Omental fat pad (tissue), 4 donors: ENCODE results near the gene AXIN1. TPM values are rescaled to one million over a fixed set of nuclear protein-coding genes. Genes with fewer than 3 reads are reported as not detected.
"Not testable (repeated sequence)": the region's sequence is repeated elsewhere in the genome, so short reads cannot be mapped to it uniquely, and the experiment has no call there.

Experiments used
- ATAC-seq: fragments of 150-250 bp; one replicate; pipeline ENCODE4 v1.9.1; 2016; ENCODE audit warnings: mild to moderate bottlenecking, moderate library complexity; ENCODE audit not compliant: low FRiP score
- DNase-seq: peaks from one replicate; pipeline ENCODE4 v3.0.0-alpha.2; 2019; ENCODE audit warnings: low spot score
- CTCF ChIP-seq, 3 donors: fragments of 450-650 bp; IDR thresholded peaks; one replicate each; pipeline ENCODE4 v1.5.1; 2016 to 2017; ENCODE audit warnings: antibody characterized with exemption in 3 of 3, mild to moderate bottlenecking in 3 of 3, moderate library complexity in 2 of 3
- total RNA-seq, 4 donors: library from RNA; depleted of rRNA; stranded (reverse); fragments of >200 nt; gene quantifications; one replicate each; pipeline ENCODE4 v1.1.0, GENCODE V29; 2016

The AXIN1 gene
- total RNA-seq, 4 donors from 2014 or later = 17.0 to 36.6 (median 20.9) TPM

GRCh38 chr16:367333-367903, 14.9 kb upstream of the AXIN1 start:
- no peak for ATAC-seq
- no peak for DNase-seq
- TF ChIP-seq CTCF (IDR thresholded peaks at IDR 0.05) = no peak

- no peak for TF ChIP-seq CTCF (IDR thresholded peaks at IDR 0.05)
- ATAC-seq = no peak
- DNase-seq = no peak
Measured at GRCh38 chr16:366476-366875, 14.0 kb upstream of the AXIN1 start.

- TF ChIP-seq CTCF (IDR thresholded peaks at IDR 0.05) = no peak
- ATAC-seq = no peak
- no peak for DNase-seq
Measured at GRCh38 chr16:364595-365491, 12.3 kb upstream of the AXIN1 start.

GRCh38 chr16:363766-364490, 11.4 kb upstream of the AXIN1 start:
- TF ChIP-seq CTCF (IDR thresholded peaks at IDR 0.05) = no peak
- ATAC-seq (no peak), DNase-seq (no peak)

GRCh38 chr16:363110-363765, 10.7 kb upstream of the AXIN1 start:
- ATAC-seq (no peak), DNase-seq (no peak)
- TF ChIP-seq CTCF (IDR thresholded peaks at IDR 0.05) = no peak

- not testable (repeated sequence) for ATAC-seq
Measured at GRCh38 chr16:362702-362999, 10.1 kb upstream of the AXIN1 start.

More at GRCh38 chr16:362702-362999, 10.1 kb upstream of the AXIN1 start:
- DNase-seq = not testable (repeated sequence)
